Posterior cingulate gyrus (tissue), 11 donors: ENCODE results near the gene GJB4.
A peak's percentile ranks its signal among the peaks of the same experiment; 100 is the strongest.

Experiments
- DNase-seq, 10 donors: peaks; one replicate each; pipeline versions ENCODE4 v3.0.0 to v3.0.0-alpha.2; 2020 to 2021; ENCODE audit warnings: mixed read lengths in 3 of 10
- intact Hi-C: fragments of 100-400 bp; cut with DNase I; formaldehyde crosslinking; loops from one replicate; pipeline ENCODE4 v1.15.1; 2023

Gene GJB4

DNA sequence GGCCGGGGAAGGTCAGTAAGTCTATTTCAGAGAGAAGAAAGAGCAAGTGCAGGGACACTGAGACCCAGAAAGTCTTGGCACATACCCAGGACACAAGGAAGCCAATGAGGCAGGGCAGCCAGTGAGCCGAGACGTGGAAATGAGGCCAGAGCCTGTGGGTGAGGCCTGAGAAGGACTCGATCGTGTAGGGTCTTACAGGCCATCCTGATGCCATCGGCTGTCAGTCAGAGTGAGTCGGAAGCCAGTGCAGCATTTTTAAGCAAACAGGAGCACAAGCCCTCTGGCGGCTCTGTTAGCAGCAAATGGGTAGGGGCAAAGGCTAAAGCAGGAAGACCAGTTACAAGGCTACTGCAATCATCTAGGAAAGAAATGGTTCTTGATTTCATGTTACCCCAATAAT lies 15.4 kb downstream of the GJB4 start:
- intact Hi-C loops, result no loop called here

DNA sequence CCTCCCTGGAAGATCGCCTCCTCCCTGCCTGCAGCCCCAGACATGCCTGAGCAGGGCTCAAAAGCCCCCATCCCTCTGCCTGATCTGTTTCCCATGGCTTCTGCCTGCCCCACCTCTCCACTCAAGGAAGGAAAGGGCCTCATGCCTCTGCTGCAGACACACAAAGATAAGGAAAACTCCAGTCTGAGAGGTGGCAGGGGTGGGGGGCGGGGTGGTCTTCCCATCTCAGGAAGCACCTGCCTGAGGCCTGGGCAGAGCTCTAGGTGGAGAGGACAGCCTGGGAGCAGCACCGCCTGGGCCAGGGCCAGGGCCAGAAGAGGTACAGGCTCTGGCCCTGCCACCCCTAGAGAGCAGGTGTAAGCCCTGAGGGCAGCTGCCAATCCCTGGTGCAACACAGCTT lies 17.4 kb downstream of the GJB4 start:
- DNase-seq, result peak in 2 of 10 donors; percentile 24
- intact Hi-C loops, result no loop called here

More for the DNA sequence above, 15.4 kb downstream of the GJB4 start:
- peak in 2 of 10 donors; percentile 43 to 62 for DNase-seq

DNA sequence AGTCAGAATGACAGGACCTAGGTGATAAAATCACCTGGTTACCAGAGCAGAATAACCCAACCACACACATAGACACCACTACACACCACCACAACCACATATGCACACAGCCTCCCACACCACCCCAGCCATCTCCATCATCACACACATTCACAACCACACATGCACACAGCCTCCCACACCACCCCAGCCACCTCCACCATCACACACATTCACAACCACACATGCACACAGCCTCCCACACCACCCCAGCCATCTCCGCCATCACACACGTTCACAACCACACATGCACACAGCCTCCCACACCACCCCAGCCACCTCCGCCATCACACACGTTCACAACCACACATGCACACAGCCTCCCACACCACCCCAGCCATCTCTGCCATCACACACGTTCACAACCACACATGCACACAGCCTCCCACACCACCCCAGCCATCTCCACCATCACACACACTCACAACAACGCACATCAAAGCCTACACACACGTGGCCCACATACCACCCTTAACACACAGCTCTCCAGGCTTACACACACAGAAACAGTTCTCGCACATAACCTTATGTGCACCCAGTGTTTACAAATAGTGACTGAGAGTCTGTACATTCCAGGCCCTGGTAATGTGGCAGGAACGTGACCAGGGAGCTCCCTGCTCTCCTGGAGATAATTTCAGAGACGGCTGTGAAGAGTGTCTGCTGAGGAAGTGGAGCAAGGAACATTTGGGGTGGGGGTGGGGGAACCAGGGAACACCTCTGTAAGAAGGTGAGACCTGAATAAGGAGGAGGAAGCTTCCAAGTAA lies 18.2 kb downstream of the GJB4 start:
- no peak for DNase-seq
- intact Hi-C loops, result no loop called here

DNA sequence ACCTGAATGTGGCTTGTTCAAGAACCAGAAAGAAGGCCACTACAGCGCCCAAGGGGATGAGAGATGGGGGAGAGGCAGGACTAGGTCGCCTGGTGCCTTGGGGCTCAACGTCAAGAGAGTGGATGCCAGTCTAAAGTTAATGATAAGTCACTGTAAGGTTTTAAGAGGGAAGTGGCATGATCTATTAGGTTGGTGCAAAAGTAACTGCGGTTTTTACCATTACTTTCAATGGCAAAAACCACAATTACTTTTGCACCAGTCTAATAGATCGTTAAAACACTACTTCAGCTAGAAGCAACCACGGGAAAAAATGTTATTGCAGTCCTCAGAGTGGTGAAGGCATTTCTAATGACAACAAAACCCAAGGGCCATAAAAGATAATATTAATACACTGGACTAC lies 18.8 kb downstream of the GJB4 start:
- no peak for DNase-seq
- intact Hi-C loops, result no loop called here

DNA sequence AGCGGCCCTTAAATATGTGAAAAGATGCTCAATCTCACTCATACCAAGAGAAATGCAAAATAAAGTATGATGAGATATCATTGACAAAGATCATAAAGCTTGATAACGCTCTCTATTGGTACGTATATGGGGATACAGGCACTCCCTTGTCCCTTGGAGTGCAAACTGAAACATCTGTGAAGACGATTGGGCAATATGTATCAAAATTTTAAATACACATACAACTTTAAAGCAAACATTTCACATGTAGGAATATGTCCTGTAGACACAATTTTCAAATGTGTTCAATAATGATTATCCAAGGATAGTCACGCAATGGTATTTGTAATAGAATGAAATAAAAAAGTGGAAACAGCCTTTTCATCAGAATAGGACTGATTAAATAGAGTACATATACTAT lies 19.5 kb downstream of the GJB4 start:
- DNase-seq, result no peak
- intact Hi-C loops, result no loop called here

DNA sequence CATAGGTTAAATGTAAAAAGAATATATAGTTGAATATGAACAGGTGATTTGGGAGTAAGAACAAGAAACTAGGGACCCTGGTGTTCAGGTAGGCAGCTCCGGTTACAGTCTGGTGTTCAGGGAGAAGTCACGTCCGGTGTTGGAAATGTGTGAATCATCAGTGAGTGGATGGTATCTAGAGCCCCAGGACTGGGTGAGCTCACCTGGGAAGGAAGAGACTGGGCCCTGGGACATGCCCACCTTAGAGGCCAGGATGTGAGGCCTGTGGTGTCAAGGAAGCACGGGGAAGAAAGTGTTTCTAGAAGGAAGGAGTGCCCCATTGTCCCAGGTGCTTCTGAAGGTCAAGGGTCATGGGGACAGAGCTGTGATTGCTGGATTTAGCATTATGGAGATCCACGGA lies 20.0 kb downstream of the GJB4 start:
- intact Hi-C loops, result no loop called here
- DNase-seq, result peak in 1 of 10 donors; percentile 48

DNA sequence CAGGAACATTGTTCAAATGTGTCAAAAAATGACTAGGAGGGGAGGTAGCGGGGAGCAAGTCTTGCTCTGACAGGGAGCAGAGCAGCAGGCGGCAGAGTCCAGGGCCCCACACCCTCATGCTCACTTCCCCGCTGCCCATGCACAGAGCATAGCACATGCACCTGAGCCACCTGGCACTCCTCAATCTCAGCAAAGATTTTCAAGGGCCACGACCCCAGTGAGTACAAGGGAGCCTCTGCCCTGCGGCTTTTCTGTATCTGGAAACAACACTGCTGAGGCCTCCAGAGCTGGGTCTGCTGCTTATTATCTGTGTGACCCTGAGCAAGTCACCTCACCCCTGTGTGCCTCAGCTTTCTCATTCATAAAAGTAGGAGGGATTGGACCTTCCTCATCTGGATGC lies 20.4 kb downstream of the GJB4 start:
- DNase-seq, result peak in 2 of 10 donors; percentile 55 to 77
- intact Hi-C loops, result no loop called here

DNA sequence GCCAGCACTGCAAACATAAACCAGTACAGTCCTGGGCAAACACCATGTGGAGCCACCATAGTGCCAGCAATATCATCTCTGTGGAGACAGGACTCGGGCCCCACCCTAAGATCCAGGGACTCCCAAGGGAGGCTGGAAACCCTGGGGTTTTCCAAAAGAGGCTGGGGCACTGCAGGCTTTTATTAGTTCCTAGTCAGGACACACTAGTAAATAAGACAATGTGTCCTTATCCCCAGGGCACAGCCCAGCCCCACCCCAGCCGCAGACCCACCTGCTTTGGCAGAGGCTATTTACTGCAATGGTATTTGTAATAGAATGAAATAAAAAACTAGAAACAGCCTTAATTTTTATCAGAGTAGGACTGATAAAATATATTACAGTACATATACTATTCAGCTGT lies 21.0 kb downstream of the GJB4 start:
- DNase-seq, result peak in 1 of 10 donors; percentile 57
- intact Hi-C loops, result no loop called here

DNA sequence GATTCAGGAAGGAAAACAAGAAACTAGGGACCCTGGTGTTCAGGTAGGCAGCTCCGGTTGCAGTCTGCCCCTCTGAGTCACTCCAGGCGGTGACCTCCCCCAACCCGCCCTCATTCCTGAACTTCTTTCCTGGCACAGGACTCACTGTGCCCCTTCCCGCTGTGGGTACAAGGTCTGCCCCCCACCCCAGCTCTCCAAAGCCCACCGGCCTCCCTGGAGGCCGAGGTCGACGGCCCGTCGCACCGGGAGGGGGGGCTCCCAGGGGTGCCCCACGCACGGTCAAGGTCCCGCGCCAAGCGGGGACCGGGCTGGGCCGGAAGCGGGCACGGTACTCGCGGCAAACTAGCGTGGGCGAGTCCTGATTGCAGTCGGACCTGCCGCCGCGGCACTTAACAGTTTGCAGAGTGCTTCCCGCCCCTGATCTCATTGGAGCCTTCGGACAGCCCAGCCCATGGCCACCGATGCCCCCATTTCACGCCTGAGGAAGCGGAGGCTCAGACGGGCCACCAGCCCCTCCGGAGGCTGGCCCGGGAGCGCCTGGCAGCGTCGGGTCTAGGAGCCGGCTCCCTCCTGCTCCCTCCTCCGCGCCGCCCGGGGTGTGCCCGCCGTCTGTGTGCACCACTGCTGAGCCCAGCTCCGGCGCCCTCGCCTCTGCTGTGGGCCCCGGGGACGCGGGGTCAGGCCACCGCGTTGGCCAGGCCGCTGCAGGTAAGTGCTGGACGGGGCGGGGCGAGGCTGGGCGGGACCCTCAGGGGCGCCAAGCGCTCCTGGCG lies 21.7 kb downstream of the GJB4 start, which contains the start of gene GJB3:
GJB3 (plus strand) TSS at position 144 of the 773 bp plus-strand sequence. CDS start 3,549 bp downstream, outside the sequence.
- intact Hi-C loops, result no loop called here
- peak in 2 of 10 donors; percentile 79 to 81 for DNase-seq

DNA sequence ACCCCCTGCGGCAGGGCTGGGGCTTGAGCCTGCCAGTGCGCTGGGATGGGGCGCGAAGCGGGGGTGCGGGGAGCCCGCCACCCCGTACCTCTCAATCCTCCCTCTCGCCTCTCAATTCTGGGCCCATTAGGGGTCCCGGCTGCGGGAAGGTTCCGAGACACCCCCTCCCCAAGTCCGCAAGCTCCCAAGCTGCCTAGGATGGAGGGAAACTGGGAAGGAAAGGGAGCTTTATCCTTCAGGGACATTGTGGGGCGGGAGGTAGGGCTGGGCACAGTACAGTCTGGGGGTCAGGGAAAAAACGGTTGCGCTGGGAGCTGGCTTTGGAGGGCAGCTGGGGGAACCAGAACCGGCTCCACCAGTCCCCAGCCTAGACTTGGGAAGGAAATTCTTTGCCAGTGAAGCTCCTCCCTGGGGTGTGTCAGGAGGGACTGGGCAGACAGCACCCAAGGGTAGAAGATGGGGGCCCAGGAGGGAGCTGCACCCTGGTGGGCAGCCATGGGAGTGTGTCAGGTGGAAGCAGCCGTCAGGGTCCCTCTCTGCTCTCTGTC lies 22.4 kb downstream of the GJB4 start:
- intact Hi-C loops, result no loop called here

DNA sequence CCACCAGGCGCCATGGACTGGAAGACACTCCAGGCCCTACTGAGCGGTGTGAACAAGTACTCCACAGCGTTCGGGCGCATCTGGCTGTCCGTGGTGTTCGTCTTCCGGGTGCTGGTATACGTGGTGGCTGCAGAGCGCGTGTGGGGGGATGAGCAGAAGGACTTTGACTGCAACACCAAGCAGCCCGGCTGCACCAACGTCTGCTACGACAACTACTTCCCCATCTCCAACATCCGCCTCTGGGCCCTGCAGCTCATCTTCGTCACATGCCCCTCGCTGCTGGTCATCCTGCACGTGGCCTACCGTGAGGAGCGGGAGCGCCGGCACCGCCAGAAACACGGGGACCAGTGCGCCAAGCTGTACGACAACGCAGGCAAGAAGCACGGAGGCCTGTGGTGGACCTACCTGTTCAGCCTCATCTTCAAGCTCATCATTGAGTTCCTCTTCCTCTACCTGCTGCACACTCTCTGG lies 25.2 kb downstream of the GJB4 start:
- DNase-seq, result no peak
- intact Hi-C loops, result no loop called here

More for the DNA sequence above, 22.4 kb downstream of the GJB4 start:
- peak in 1 of 10 donors; percentile 58 for DNase-seq

DNA sequence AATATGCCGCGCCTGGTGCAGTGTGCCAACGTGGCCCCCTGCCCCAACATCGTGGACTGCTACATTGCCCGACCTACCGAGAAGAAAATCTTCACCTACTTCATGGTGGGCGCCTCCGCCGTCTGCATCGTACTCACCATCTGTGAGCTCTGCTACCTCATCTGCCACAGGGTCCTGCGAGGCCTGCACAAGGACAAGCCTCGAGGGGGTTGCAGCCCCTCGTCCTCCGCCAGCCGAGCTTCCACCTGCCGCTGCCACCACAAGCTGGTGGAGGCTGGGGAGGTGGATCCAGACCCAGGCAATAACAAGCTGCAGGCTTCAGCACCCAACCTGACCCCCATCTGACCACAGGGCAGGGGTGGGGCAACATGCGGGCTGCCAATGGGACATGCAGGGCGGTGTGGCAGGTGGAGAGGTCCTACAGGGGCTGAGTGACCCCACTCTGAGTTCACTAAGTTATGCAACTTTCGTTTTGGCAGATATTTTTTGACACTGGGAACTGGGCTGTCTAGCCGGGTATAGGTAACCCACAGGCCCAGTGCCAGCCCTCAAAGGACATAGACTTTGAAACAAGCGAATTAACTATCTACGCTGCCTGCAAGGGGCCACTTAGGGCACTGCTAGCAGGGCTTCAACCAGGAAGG lies 25.8 kb downstream of the GJB4 start:
- DNase-seq, result no peak
- intact Hi-C loops, result no loop called here

DNA sequence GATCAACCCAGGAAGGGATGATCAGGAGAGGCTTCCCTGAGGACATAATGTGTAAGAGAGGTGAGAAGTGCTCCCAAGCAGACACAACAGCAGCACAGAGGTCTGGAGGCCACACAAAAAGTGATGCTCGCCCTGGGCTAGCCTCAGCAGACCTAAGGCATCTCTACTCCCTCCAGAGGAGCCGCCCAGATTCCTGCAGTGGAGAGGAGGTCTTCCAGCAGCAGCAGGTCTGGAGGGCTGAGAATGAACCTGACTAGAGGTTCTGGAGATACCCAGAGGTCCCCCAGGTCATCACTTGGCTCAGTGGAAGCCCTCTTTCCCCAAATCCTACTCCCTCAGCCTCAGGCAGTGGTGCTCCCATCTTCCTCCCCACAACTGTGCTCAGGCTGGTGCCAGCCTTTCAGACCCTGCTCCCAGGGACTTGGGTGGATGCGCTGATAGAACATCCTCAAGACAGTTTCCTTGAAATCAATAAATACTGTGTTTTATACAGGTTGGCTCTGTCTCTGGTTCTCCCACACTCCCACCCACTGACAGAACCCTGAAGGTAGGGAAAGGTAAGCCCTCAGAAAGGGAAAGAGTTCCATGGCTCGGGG lies 26.4 kb downstream of the GJB4 start:
- intact Hi-C loops, result loop anchor here (1.0 kb wide), 1 partner anchor 66 kb away; no protein-coding TSS in a partner anchor
- DNase-seq, result no peak

DNA sequence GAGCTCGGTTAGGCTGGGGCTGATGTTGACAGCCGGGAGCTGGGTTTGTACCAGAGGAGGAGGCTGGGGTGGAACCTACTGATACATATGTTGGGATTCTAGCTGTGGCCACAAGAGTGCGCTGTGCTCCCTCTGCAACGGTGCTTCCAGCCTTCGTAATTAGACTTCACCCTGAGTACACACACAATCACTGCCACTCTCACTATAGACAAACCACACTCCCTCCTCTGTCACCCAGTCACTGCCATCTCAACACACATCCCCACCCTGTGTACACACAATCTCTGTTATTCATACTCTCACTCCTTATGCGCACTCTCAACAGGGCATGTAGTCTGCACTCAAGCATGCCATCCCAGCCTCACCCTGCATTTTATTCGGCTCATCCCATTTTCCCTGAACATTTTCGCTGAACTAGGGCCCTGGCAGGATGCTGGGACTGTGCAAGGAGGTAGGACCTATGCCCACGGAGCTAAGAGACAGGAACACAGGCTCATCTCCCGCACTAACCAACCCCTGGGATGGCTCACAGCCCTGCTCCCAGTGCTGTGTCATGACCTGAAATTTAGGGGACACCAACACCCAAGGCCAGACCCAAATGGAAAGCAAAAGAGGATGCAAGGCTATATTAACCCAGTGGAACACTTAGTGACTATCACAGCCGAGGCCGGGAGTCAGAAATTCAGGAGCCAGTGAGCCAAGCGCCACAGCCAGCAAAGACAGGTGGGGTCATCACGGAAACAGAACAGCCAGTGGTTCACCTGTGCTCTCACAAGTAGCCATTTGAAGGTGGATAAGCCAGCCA lies 27.2 kb downstream of the GJB4 start:
- intact Hi-C loops, result loop anchor here (1.0 kb wide), 1 partner anchor 66 kb away; no protein-coding TSS in a partner anchor
- DNase-seq, result peak; percentile 63 to 97 (median 80)

DNA sequence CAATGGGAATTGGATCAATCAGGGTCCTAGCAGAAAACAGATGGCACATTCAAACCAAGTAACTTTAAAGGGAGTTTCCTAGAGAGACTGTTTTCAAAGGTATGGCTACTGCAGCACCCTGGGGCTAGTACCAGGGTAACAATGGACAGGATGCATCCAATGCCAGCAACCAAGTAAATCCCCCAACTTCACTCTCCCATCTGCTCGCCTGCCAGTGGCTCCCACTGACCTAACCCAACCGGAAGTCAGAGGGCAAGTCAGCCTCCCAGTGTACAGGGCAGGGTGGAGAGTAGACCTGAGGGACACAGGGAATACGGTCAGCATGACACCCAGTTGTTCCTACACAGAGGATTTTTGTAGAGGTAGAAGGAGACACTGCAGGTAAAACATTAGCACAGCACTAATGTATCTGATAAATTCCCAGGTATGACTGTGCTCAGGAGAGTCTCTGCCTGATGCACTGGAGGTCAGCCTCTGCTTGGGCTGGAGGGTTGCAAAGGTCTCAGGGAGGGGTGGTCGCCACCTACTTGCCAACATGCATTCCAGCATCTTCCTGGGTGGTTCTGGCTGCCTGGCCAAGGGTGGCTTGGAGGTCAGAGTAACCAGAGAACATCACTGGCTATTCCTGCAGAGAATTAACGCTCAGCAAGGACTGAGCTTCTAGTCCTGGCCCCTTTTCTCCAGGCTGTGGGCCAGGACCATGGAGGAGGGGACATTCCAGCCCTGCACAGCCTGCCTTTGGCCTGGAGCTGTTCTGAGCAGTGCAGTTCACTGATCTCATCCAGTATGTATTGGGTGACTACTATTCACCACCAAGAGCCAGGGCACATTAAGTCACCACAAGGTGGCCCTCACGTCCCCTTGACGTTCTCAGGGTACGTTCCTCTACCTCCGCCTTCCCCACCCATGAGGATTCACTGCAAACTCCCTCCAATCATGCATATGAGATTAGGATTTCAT lies 28.2 kb downstream of the GJB4 start:
- intact Hi-C loops, result no loop called here
- no peak for DNase-seq

DNA sequence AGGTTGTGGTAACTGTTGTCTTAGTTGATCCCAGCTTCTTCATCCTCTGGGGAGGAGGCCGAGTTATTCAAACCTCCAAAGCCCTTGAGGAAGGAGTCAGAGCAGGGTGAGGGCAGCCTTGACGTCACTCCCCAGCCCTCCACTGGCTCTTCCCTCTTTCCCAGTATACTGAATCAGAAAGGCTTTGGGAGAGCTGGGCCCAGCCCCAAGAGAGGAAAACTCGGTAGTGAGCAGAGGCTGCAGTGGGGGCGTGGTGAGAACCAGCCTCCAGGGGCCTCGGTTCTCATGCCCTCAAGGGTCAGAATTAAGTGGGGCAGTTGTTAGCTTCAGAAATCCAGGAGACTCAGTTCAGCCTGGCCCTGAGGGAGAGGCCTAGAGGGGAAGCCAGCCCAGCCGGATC lies 31.4 kb downstream of the GJB4 start:
- intact Hi-C loops, result no loop called here
- no peak for DNase-seq

DNA sequence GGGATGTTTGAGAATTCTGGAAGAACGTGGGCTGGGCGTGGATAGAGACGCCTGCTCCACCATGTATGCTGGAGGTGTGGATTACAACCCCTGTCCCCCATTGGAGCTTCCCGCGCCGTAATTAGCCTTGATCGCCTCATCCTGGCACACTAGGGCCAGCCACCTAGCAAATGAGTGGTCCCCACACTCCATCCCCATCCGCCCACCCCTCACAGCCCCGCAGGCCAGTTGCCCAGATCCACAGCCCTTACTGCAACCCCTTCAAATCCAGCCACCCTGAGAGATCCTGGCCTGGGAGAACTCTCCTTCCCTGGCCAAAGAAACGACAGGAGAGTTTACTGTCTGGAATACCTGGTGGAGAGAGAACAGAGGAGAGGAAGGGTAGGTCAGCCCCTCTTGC lies 32.9 kb downstream of the GJB4 start:
- intact Hi-C loops, result no loop called here
- DNase-seq, result no peak
